AG04450 (cell line): ENCODE results near the gene VEPH1. TPM values are rescaled to one million over a fixed set of nuclear protein-coding genes. Genes with fewer than 3 reads are reported as not detected.

Source experiments
- CTCF ChIA-PET: fragments of 300-600, 350-600 bp; formaldehyde crosslinking; extraction: SDS; loops from one replicate; lab custom pipeline; 2022; ENCODE audit warnings: antibody characterized with exemption, inconsistent platforms; lab: Charles Lee
- POLR2A ChIA-PET: fragments of 350-600 bp; formaldehyde crosslinking; extraction: SDS; loops from one replicate; lab custom pipeline; 2021; ENCODE audit warnings: antibody characterized with exemption, inconsistent platforms; lab: Yijun Ruan, JAX
- DNase-seq: peaks from one replicate; pipeline ENCODE4 v3.0.0-alpha.2; 2011; ENCODE audit warnings: low read depth, low spot score
- H3K27ac ChIP-seq: one replicate; pipeline ENCODE4 v1.5.1; 2012; ENCODE audit warnings: low read depth, low read length, control low read depth
- H3K27me3 ChIP-seq: one replicate; pipeline ENCODE4 v1.6.0; 2012; ENCODE audit warnings: low read length; ENCODE audit not compliant: control insufficient read depth, insufficient read depth
- H3K4me3 ChIP-seq: 2 replicates; pipeline ENCODE4 v1.5.1; 2011; ENCODE audit warnings: mild to moderate bottlenecking, low read depth, low read length, control low read depth
- H3K9me3 ChIP-seq: 2 replicates; pipeline ENCODE4 v1.5.1; 2012; ENCODE audit warnings: low read length; ENCODE audit not compliant: control insufficient read depth, insufficient read depth
- CTCF ChIP-seq: IDR thresholded peaks from 2 replicates; pipeline ENCODE4 v1.5.1; 2011; ENCODE audit warnings: low read depth, low read length, control low read depth, inconsistent platforms
- polyA plus RNA-seq: library from polyadenylated mRNA; depleted of rRNA; stranded (reverse); fragments of >200 nt; gene quantifications from 2 replicates; pipeline ENCODE4 v1.2.3, GENCODE V29; 2011

Gene VEPH1
- polyA plus RNA-seq, 1 experiment: 36.4 TPM

- Histone ChIP-seq H3K27me3 (no peaks in the 10 kb centered on the region), H3K27ac (no peak overlapping the region), H3K9me3 (no peaks in the 10 kb centered on the region), H3K4me3 (no peak overlapping the region)
- no peak for TF ChIP-seq CTCF
- CTCF ChIA-PET: no interaction called here
- no peak for DNase-seq
- POLR2A ChIA-PET: no interaction called here
These were observed 15.7 kb upstream of the VEPH1 start for GRCh38 chr3:157518881-157519280.

GRCh38 chr3:157516928-157517327 lies 13.7 kb upstream of the VEPH1 start:
- ChIA-PET CTCF (interaction anchor here (0.8 kb wide), 1 partner anchor 23 kb away, joined by 3 read pairs; no protein-coding TSS in a partner anchor), POLR2A (no interaction called here)
- no peaks in the 10 kb centered on the region for H3K27me3 ChIP-seq
- no peak for TF ChIP-seq CTCF
- H3K9me3 ChIP-seq: no peaks in the 10 kb centered on the region
- no peak overlapping the region for H3K4me3 ChIP-seq
- no peak overlapping the region for H3K27ac ChIP-seq
- DNase-seq: no peak

GRCh38 chr3:157515398-157515797 lies 12.2 kb upstream of the VEPH1 start:
- H3K27me3 ChIP-seq: no peaks in the 10 kb centered on the region
- no peak overlapping the region for H3K4me3 ChIP-seq
- ChIA-PET POLR2A (no interaction called here), CTCF (interaction anchor here (1.5 kb wide), 1 partner anchor 17 kb away, joined by 5 read pairs; no protein-coding TSS in a partner anchor)
- no peak for TF ChIP-seq CTCF
- H3K9me3 ChIP-seq: no peaks in the 10 kb centered on the region
- DNase-seq: no peak
- H3K27ac ChIP-seq: no peak overlapping the region

- POLR2A ChIA-PET: no interaction called here
- CTCF ChIA-PET: interaction anchor here (0.7 to 1.6 kb wide), 8 partner anchors 9 to 313 kb away, joined by 3 to 5 read pairs (median 3); no protein-coding TSS in a partner anchor
- no peaks in the 10 kb centered on the region for H3K9me3 ChIP-seq
- TF ChIP-seq CTCF: no peak
- DNase-seq: no peak
- H3K4me3 ChIP-seq: no peak overlapping the region
- no peaks in the 10 kb centered on the region for H3K27me3 ChIP-seq
- H3K27ac ChIP-seq: no peak overlapping the region
These were observed 11.2 kb upstream of the VEPH1 start for GRCh38 chr3:157514371-157514895.

- H3K4me3 ChIP-seq: no peak overlapping the region
- ChIA-PET POLR2A (no interaction called here), CTCF (interaction anchor here (0.5 to 1.6 kb wide), 8 partner anchors 8 to 312 kb away, joined by 3 to 5 read pairs (median 3); no protein-coding TSS in a partner anchor)
- DNase-seq: no peak
- no peaks in the 10 kb centered on the region for H3K9me3 ChIP-seq
- no peaks in the 10 kb centered on the region for H3K27me3 ChIP-seq
- no peak for TF ChIP-seq CTCF
- H3K27ac ChIP-seq: no peak overlapping the region
These were observed 10.4 kb upstream of the VEPH1 start for GRCh38 chr3:157513585-157513984.
